ENCODE data around the gene TMEM87B.
"Not testable (repeated sequence)": the region's sequence is repeated elsewhere in the genome, so short reads cannot be mapped to it uniquely, and the experiment has no call there.

Gene TMEM87B

DNA sequence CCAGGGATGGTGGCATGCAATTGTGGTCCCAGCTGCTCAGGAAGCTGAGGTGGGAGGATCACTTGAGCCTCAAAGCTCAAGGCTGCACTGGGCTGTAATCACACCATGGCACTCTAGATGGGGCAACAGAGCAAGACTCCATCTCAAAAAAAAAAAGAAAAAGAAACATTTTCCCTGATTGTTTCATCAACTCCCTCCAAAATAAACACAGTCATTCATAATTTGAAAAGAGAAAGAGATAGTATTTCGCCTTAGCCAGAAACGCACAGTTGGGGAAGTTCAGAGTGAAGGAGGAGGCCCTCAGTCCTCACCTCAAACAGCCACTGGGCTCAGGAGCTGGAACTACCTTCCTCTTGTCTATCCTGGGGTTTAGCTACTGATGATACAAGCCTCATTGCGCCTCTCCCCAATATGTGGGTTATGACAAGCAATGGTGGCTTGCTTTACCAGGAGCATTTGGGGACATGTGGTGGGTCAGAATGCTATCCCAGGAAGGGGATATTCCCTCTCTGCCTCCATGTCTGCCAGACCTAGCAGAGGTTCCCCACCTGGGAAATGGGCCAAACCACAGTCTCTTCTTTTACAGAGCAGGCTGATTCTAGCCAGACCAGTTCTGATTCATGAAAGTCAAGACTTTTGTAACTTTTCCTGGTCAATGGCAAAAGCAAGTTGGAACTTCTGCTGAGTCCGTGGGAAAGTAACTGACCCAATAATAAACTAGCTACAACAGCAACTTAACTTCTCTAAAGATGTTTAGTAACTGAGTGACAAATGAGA, 22.2 kb upstream of the TMEM87B start:
- DNase-seq (ENCODE audit: low read depth), result no peak

DNA sequence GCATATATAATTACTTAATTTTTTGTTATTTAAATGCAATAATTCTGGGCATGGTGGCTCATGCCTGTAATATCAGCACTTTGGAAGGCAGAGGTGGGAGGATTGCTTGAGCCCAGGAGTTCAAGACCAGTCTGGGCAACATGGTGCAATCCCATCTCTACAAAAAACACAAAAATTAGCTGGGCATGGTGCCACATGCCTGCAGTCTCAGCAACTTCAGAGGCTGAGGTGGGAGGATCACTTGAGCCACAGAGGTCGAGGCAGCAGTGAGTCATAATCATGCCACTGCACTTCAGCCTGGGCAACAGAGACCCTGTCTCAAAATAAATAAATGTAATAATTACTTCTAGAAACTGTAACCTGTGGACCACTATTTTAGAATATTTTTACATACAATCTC, 21.5 kb upstream of the TMEM87B start:
- no peak for DNase-seq (ENCODE audit: low read depth)

DNA sequence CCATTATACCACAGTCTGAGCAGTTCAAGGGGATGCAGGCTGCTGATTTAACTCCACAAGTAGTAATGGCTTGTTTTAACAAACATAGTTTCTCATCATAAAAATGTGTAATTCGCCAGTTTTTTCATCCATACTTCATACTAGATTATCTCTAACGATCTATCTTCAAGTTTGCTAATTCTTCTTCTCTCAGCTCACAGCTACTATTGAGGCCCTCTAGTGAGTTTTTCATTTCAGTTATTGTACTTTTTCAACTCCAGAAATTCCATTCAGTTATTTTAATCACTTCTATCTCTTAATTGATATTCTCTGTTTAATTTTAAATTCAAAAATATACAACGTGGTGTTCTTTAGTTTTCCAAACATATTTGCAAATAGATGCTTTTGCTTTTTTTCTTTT, 20.1 kb upstream of the TMEM87B start:
- DNase-seq (ENCODE audit: low read depth), result no peak

DNA sequence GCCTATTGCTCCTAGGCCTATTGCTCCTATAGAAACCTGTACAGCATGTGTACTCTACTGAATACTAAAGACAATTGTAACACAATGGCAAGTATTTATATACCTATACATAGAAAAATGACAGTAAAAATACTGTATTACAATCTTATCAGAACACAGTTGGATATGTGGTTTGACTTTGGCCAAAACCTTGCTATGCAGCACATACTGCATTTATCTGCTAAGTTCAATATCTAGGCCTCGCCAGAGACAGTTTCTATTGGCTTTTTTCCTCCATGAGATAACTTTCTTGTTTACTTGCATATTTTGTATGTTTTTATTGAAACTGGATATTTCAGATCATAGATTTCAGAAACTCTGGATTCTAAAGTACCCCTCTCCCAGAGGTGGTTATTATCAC, 19.3 kb upstream of the TMEM87B start:
- no peak for DNase-seq (ENCODE audit: low read depth)

DNA sequence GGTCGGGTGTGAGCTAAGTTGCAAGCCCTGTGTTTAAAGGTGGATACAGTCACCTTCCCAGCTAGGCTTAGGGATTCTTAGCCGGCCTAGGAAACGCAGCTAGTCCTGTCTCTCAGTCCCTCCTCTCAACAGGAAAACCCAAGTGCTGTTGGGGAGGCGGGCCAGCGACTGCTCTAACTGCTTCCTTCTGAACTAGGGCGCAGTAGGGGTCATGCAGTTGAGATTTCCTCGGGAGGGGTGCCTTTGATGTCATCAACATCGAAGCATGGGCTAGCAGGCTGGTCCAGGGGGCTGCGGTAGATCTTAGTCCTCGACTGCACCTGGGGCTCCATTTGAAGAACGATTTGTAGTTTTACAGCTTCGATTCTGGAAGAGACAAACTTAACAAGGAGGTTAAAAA, 15.5 kb upstream of the TMEM87B start:
- not testable (repeated sequence) for DNase-seq (ENCODE audit: low read depth)

DNA sequence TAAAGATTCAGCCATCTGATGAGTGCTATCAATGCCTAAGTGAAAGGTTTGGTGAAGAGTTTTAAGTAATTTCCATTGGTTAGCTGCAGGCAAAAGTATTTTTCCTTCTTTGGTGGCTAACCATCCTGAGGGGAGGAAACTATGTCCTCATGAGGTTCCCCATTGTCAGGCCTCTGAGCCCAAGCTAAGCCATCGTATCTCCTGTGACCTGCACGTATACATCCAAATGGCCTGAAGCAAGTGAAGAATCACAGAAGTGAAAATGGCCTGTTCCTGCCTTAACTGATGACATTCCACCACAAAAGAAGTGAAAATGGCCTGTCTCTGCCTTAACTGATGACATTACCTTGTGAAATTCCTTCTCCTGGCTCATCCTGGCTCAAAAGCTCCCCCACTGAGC, 15.0 kb upstream of the TMEM87B start:
- not testable (repeated sequence) for DNase-seq (ENCODE audit: low read depth)

DNA sequence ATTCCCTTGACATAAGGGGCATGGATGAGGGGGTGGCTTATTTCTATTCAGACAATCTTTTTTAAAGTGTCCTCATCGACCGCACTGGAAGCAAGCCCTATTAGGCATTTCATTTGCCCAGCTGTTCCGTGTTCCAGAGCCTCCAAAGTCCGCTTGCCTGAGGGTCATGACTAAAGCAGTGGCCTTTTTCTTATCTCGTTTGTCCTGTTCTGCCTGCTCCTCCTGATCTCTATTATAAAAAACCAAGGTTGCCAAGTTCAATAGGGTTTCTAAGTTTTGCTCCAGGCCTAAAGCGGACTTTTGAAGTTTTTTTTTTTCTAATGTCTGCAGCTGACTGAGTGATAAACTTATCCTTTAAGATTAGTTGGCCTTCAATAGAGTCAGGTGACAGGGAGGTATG, 13.6 kb upstream of the TMEM87B start:
- not testable (repeated sequence) for DNase-seq (ENCODE audit: low read depth)

DNA sequence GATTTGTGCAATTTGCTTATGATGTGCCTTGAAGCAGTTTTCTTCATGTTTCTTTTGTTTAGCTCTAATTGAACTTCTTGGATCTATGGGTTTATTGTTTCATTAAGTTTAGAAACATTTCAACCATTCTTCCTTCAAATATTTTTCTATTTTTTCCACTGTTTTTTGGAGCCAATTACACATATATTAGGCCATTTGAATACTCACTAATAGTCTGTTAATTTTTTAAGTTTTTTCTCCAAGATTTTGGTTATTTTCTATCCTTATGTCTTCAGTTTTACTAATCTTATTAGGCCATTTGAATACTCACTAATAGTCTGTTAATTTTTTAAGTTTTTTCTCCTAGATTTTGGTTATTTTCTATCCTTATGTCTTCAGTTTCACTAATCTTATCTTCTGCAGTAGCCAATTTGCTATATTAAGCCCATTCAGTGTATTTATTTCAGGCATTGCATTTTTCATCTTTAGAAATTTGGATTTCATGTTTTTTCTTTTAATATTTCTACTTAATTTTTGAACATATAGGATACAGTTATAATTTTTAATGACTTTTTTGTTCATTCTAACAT, 9.5 kb upstream of the TMEM87B start:
- DNase-seq (ENCODE audit: low read depth), result no peak

DNA sequence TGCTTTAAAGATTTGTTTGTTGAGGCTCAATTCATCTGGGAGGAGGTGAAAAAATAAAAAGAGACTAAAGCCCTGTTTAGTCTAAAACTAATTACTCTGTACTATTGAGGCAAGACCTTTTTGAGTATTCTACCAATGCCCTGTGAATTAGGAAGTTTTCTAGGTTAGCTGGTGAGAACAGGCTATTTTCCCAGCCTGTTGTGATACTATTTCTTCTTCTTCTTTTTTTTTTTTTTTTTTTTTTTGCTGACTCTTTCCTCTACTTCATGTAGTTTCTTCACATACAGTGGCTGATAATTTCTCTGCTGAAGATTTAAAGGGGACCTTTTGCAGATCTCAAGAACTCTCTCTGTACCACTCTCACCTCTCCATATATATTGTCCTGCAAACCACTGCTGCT, 8.8 kb upstream of the TMEM87B start:
- DNase-seq (ENCODE audit: low read depth), result no peak

DNA sequence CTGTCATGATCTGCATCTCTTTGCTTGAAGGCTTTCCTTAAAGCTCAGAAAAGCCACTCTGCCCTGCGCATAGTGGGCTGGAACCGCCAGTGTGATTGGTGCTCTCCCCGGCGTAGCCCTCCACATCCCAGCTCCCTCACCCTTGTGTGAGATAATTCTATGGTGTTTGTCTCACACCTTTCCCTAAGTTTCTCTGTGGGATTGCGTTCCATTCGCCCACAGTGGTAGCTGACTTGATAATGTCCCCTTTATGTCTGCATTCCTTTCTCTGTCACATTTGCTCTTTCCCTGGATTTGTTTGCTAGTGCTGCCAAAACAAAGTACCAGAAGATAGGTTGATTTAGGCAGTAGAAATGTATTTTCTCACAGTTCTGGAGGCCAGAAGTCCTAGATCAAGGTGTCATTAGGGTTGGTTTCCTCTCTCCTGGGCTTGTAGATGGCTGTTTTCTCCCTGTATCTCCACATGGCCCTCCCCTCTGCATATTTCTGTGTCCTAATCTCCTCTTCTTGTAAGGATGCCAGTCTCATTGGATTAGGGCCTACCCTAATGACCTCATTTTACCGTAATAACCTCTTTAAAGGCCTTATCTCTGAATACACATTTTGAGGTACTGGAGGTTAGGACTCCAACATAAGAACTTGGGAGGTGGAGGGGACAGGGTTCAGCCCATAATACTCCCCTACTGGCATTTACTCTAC, 7.4 kb upstream of the TMEM87B start:
- no peak for DNase-seq (ENCODE audit: low read depth)

DNA sequence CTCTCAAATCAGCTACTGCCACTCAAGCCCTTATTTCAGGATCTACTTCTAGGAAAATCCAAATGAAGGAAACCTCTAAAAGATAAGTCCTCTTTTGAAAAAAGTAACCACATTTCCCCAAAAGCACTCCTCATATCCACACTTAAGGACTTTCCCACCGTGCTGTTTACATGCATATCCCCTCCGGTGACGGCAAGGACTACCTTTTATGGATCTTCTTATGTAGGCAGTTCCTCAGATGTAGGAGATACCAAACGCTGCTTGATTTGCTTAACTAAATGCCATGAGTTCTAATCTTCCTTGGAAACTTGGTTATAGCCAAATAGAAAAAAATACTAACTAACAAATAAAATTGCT, 6.9 kb upstream of the TMEM87B start:
- DNase-seq (ENCODE audit: low read depth), result no peak

DNA sequence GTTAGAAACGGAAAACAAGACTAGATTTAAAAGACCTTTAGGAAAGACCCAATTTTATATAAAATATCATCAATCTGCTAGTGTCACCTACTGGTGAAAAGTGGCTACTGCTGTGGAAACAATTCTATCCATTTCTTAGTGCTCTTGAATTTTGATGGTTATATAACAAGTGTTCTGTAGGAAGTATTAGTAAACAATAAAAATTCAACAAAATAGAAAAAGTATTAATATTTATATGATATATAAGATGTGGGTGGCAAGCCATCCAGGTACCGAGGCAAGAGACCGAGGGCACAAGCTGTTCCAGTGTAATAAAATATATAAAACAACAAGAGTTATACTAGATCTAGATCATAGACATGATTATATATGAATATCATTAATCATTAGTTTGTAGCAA, 6.2 kb upstream of the TMEM87B start:
- DNase-seq (ENCODE audit: low read depth), result no peak

DNA sequence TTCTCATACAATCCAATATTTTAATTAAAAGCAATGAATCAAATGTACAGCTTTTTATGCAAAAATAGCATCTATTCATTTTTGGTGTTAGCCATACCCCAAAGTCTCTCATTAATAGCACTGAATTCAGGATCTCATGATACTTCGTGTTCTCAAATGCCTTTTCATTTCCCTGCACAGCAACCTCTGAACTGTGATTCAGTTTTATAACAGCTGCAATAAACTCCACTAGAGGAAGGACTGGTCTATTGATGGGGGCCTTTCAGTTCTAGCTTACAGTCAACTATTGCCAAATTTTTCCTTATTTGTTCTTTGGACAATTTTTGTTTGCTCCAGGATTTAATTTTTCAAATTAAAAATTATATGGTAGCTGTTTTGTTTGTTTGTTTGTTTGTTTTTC, 4.8 kb upstream of the TMEM87B start:
- no peak for DNase-seq (ENCODE audit: low read depth)

DNA sequence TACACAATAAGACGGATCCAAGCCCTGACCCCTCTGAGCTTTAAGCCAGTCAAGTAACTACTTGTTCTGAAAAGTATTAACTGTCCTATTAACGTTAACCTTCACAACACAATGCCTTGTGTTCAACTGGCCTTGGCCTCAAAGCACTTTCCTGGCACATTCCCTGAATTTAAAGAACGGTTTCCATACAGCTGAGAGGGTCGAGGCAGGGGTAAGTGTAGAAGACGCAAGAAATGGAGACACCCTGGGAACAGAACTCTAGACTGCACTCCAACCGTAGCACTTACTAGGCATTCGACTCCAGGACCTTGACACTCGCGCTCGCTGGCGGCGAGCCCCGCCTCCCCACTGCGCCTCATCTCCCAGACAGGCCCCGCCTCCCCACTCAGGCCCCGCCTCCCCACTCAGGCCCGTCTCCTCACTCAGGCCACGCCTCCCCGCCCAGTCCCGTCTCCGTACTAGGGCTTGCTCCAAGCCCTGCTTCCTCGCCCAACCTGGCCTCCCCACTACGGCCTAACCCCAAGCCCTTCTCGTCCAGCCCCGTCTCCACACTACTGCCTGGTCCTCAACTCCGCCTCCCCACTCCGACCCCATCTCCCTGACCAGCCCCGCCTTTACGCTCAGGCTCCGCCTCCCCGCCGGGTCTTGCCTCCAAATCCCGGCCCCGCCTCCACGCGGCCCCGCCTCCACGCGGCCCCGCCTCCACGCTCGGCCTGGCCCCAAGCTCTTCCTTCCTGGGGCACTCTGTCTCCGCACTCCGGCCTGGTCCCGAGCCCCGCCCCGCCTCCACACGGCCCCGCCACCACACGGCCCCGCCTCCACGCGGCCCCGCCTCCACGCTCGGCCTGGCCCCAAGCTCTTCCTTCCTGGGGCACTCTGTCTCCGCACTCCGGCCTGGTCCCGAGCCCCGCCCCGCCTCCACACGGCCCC, 887 bp upstream of the TMEM87B start:
- peak; percentile 71 for DNase-seq (ENCODE audit: low read depth)

DNA sequence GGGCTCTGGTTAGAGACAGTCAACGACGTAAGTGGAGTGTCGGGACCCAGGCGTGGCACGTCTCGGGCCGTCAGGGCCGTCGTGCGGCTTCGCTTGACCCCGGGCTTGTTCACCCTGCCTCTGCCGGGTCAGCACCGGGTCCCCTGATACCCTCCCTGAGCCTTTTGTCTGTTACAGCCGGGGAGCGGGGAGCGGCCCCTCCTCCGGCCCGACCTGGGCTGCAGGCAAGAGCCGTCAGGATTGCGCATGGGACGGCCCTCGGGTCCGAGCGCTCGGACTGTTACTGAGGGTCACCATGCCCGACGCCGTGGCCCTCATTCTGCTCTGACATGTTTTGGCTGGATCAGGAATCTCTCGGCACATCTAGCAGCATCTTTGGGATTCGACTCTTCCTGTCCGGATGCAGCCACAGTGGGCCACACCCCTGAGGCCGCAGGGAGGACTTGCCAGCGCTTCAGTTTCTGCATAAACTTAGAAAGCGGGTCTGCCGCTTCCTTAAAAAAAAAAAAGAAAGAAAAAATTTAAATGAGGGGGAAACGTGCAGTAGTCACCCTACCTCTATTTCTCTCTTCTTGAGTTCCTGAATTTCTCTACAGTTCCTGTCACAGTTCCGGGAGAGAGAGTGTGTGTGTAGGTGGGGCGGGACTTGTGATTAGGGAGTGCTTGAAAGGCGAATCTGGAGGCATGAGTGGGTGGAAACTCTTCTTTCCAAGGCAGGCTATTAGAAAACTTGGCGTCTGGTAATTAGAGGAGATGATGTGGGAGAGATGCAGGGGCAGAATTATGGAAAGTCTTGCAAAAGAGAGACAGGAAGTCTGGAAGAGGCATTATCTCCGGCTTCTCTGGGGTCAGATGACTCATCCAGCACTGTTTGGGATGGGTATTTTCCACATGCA, 909 bp downstream of the TMEM87B start:
- DNase-seq (ENCODE audit: low read depth), result peak; percentile 95

DNA sequence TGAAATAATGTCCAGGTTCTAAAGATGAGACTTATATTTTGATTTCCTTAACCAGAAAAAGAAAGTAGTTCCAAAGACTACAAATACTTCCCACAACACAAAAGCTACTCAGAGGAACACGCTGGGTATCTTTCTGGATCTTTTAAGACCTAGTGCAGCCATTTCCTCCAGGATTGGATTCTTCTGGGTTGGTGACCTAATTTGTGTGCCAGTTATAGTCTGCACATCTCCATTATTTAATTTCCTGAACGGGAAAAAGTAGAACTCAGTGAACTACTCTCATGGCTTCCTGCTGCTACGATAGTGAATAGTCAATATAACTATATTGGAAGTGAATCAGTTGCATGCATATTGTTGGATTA, 1.5 kb downstream of the TMEM87B start:
- DNase-seq (ENCODE audit: low read depth), result no peak

DNA sequence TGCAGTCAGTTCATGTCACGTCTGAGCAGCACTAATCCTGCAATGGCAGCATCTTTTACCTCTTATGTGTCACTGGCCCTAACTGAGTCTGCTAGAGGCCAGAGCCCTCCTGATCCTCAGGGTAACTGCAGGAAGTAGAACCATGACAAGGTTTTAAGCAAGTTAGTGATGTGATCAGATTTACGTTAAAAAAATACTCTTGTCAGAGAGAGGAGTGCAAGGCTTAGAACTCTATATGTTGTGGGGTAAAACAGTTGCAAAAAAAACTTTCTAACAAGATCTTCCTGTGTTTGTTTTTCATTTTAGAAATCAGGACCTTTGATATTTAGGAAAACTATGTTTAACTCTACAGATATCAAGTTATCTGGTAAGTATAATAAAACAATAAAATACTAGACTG, 4.6 kb downstream of the TMEM87B start:
- DNase-seq (ENCODE audit: low read depth), result no peak

DNA sequence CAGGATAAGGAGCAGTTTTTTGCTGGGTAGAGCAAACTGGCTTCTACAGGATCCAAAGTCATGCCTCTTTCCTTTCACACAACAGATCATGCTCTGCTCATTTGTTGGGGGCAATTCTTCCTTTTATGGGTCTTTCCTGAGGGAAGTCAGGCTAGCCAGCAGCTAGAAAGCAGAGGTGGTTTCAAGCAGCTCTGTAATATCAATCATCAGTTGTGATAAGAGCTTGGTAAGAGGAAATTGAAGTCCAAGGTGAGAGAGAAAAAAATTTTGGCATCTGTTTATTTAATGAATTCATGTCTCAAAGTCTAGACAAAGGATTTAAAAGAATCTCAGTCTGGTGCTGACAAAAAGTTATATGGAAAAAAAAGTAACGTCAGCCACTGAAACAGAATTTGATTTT, 6.2 kb downstream of the TMEM87B start:
- DNase-seq (ENCODE audit: low read depth), result no peak

DNA sequence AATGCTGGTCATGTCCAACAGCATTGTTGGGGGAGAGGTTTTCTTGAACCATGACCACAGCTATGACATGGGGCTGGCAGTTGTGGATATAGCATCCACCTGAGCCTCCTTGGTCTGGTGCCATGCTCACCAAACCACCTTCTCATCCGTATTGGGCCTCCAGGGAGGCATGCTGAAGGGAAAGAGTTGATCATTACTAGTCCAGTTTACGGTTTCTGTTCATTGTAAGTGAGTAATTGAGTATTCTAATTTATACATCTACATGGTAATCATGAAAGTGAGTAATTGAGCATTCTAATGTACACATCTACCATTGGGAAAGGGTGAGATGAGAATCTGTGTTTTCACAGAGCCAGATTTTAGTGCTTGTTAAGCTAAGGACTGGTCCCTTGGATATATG, 6.8 kb downstream of the TMEM87B start:
- DNase-seq (ENCODE audit: low read depth), result no peak

DNA sequence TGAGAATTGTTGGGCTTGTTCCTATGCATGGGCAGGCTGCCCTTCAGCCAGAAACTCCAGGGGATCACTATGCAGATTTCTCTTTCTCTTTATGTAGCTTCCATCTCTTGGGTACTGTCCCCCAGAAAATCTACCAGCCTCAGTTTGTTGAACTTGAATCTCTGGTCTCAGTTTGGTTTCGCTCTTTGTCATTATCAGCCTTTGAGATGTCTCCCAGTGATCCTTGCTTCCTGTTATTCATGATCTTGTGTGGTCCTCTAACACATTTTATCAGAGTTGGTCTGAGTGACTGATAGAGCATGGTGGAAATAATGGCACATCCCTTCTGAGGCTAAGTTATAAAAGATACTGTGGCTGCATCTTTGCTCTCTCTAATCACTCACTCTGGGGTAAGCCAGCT, 7.8 kb downstream of the TMEM87B start:
- no peak for DNase-seq (ENCODE audit: low read depth)

DNA sequence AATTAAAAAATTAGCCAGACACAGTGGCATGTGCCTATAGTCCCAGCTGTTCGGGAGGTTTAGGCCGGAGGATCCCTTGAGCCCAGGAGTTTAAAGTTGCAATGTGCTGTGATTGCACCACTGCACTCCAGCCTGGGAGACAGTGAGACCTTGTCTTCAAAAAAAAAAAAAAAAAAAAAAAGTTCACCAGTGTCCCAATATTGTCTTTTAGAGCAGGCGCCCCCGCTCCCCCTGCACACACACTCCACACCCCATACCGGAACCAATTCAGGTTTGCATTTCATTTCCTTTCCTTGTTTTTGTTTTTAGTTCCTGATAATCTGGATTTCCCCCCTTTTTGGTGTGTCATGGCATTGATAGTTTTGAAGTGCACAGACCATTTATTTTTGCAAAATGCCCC, 10.4 kb downstream of the TMEM87B start:
- no peak for DNase-seq (ENCODE audit: low read depth)

DNA sequence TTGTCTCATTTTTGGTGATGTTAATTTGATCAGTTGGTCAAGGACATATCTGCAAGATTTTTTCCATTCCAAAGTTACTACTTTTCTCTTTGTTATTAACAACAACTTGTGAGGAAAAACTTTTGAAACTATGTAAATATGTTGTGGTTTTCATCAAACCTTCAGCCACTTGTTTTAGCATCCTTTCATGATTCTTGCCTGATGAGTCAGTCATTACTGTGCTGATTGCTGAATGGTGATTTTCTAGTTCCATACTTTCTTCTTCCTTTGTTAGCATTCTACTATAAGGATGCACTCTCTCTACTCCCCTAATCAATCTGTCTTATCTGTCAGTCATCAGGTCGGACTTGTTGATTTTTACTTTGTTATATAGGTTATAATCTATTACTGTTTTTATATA, 10.9 kb downstream of the TMEM87B start:
- DNase-seq (ENCODE audit: low read depth), result peak; percentile 82

Data from GM04503 (cell line).